CD4-positive, alpha-beta T cell treated with Interleukin-2 at 100 ng/mL for 4 hours (primary cell): ENCODE measurements around the gene PDE10A.

ENCODE experiments used
- DNase-seq: peaks from one replicate; pipeline ENCODE4 v3.0.0-alpha.2; 2020; ENCODE audit warnings: low spot score

The PDE10A gene

GRCh38 chr6:165390475-165390874, 272.6 kb downstream of the PDE10A start:
- DNase-seq, result no peak

- no peak for DNase-seq
Observed at GRCh38 chr6:165389534-165389933, 273.5 kb downstream of the PDE10A start.

GRCh38 chr6:165383323-165383722, 279.7 kb downstream of the PDE10A start:
- DNase-seq, result no peak

- DNase-seq, result no peak
Observed at GRCh38 chr6:165376100-165376499, 286.9 kb downstream of the PDE10A start.

GRCh38 chr6:165365371-165365770, 297.7 kb downstream of the PDE10A start:
- DNase-seq, result no peak

DNA sequence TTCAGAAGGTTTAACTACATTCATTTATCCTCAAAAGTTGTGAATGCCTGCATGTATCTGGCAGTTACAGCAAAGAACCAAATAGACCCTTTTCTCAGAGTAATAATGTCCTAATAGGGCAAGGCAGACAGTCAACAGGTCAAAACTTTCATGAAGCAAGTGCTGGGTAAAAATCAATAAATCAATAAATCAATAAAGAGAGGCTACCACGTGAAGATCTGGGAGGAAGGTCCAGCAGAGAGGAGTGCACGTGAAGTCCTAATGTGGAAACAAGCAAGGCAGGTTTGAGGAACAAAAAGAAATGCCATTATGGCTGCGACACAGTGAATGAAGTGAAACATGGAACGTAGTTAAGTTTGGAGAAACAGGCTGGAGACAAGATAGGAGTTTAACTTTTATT, 317.3 kb downstream of the PDE10A start:
- DNase-seq, result no peak

GRCh38 chr6:165340532-165340931, 322.5 kb downstream of the PDE10A start:
- DNase-seq, result no peak

DNA sequence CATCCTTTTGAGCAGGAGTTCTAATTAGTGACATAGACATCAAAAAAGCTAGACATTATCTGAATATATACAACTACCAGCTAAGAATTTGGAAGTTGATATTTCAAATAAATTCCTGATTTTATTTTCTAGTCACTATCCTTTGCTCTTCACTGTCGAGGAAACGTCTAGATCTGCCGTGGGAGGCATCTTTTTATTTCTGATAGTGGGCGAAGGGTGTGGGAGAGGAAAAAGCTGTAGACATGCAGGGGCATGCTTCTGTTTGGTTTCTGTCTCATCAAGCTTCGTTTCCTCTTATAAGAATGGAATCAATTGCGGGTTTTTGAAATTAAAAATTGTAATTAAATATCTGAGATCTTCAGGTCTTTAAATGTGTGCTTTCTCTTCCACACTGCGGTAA, 337.4 kb downstream of the PDE10A start:
- no peak for DNase-seq

- DNase-seq, result no peak
Observed at GRCh38 chr6:165321555-165322145, 341.4 kb downstream of the PDE10A start.

DNA sequence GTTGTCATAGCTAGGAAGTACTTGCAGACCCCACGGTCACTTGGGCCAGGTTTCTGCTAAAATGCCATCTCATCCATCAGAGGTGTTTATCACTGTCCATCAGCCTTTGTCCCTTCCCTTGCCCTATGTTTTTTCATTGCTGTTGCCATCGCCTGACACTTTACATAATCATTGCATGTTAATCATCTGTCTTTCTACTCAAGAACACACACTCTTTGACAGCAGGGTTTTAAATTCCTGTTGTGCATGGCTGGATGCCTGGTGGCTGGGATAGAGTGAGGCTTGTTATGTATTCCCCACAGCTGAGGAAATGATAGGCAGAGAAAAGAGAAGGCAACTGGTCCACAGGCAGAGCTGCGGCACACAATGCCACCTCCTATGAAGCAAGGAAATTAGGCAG, 341.9 kb downstream of the PDE10A start:
- DNase-seq, result no peak

GRCh38 chr6:165317723-165318122, 345.3 kb downstream of the PDE10A start:
- no peak for DNase-seq

- no peak for DNase-seq
Observed at GRCh38 chr6:165308926-165309731, 353.9 kb downstream of the PDE10A start, which contains the start of gene C6orf118. Gene C6orf118, minus strand, starts transcription at chr6:165309605. Its CDS starts 19 bp downstream, at chr6:165309586.

GRCh38 chr6:165306955-165307354, 356.1 kb downstream of the PDE10A start:
- no peak for DNase-seq

GRCh38 chr6:165301372-165302246, 361.4 kb downstream of the PDE10A start:
- DNase-seq, result no peak

DNA sequence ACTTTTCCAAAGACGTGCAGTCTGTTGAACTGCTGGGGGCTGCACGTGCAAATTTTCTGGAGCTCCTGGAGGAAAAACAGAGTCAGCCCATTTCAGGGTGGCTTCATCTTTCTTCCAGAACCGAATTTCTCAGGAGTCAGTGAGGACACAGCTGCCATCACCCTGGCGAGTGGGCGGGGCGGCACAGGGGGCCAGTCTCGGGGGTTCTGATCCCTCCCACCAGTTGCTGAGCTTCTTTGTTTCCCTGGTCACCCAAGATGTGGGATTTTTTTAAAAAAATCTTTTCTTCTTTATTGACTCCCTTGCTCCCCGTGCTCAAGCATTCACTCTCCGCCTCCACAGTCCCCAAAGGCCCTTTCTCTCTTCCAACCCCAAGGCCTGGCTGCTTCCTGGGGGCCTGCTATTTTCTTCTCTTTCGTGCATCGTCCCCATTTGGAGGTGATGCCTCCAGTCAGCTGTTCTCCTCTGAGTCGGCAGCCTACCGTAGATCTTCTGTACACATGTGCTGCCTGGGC, 362.6 kb downstream of the PDE10A start:
- no peak for DNase-seq

DNA sequence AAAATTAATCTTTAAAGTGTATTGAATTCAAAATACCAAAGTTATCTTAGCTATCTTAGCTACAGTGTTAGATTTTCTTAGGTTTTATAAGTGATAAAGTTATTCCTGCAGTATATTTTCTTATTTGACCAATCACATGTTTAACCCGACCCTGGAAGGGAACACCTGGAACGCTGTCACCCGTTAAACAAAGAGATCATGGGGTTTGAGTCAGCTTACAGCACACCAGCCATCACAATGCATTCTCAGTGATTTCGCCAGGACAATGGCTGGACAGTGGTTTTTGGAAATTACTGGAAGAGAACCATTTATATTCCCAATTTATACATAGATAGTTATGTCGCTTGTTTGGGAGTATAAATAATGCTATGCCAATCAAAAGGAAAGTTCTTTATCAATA, 364.2 kb downstream of the PDE10A start:
- DNase-seq, result no peak

DNA sequence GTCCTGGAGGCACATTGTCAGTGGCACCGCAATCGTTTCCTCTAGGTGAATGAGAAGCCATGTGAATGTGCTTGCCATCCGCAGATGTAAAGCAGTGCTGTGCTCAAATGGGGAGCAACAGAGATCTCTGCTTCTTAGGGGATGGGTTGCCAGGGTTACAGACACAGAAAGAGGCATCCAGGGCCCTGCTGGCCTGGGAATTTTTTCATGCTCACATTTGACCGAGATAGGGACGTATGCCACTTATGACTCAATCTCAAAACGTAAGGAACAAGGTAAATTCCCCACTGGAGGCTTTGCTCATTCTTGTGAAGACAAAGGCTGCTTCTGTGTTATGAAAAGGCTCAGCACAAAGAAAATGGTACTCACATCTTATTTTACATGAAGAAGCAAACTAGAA, 364.6 kb downstream of the PDE10A start:
- no peak for DNase-seq

GRCh38 chr6:165292657-165293056, 370.4 kb downstream of the PDE10A start:
- DNase-seq, result no peak
